K562 (cell line): ENCODE data around the gene SYK. TPM values are rescaled to one million over a fixed set of nuclear protein-coding genes. Genes with fewer than 3 reads are reported as not detected.
A peak's percentile ranks its signal among the peaks of the same experiment; 100 is the strongest.

Experiments used
- ATAC-seq: fragments of 200-7000 bp; cut with Tn5 transposase; 3 replicates; pipeline ENCODE4 v1.9.1; 2020; ENCODE audit warnings: moderate library complexity
- BruUV-seq: library from RNA; stranded (reverse); fragments of 400-500 nt; replicated peaks from 2 replicates; lab custom pipeline; 2021; lab: Mats Ljungman, UMichigan
- CTCF ChIA-PET: fragments of 300-600 bp; formaldehyde crosslinking; extraction: SDS; loops from one replicate; lab custom pipeline; 2021; ENCODE audit warnings: low intra/inter-chr PET ratio; lab: Yijun Ruan, JAX
- POLR2A ChIA-PET: fragments of 300-600, 350-650 bp; sonication (Branson Sonifier 250); formaldehyde crosslinking; extraction: SDS; loops from one replicate; lab custom pipeline; 2021; ENCODE audit warnings: antibody characterized with exemption, inconsistent platforms; lab: Yijun Ruan, JAX
- DNase-seq, 4 experiments: peaks; one replicate each; pipeline versions ENCODE4 v3.0.0 to v3.0.0-alpha.2; 2011 to 2018; ENCODE audit warnings: low spot score in 3 of 4, mixed read lengths in 3 of 4; ENCODE audit errors: extremely low read depth in 1 of 4
- FAIRE-seq: peaks from 2 replicates; lab custom pipeline; 2011; peaks lifted over from hg19 to GRCh38; lab: Jason Lieb, UNC
- H2AFZ ChIP-seq: 2 replicates; pipeline ENCODE4 v1.6.0; 2011; ENCODE audit warnings: low read depth, low read length, control low read depth, inconsistent platforms
- H3K27ac ChIP-seq: fragments of 200-600 bp; 3 replicates; pipeline ENCODE4 v1.8.0; 2011; ENCODE audit warnings: low read depth, mild to moderate bottlenecking, control low read depth, inconsistent platforms, low read length, moderate library complexity, mixed read lengths; ENCODE audit errors: extremely low read depth
- H3K27me3 ChIP-seq, 2 experiments: fragments of 300-600 bp in 1 of 2; 2 replicates in 1 of 2; 3 replicates in 1 of 2; pipeline versions ENCODE4 v1.6.0 to v1.8.0; 2011; ENCODE audit warnings: inconsistent platforms in 2 of 2, low read length in 2 of 2, mild to moderate bottlenecking in 1 of 2, mixed read lengths in 1 of 2, moderate library complexity in 1 of 2; ENCODE audit not compliant: control insufficient read depth in 2 of 2, insufficient read depth in 2 of 2
- H3K36me3 ChIP-seq: fragments of 300-600 bp; 3 replicates; pipeline ENCODE4 v1.8.0; 2011; ENCODE audit warnings: mild to moderate bottlenecking, low read length, inconsistent platforms; ENCODE audit not compliant: control insufficient read depth, insufficient read depth
- H3K4me1 ChIP-seq, 2 experiments: fragments of 200-600 bp in 1 of 2; replicated peaks in 1 of 2; 2 replicates in 1 of 2; 3 replicates in 1 of 2; pipeline versions ENCODE4 v1.5.1 to v1.8.0; 2011; ENCODE audit warnings: inconsistent platforms in 2 of 2, low read length in 2 of 2, mild to moderate bottlenecking in 1 of 2, mixed read lengths in 1 of 2, moderate library complexity in 1 of 2; ENCODE audit not compliant: control insufficient read depth in 2 of 2, insufficient read depth in 2 of 2
- H3K4me2 ChIP-seq: 2 replicates; pipeline ENCODE4 v1.6.1; 2011; ENCODE audit warnings: low read length, control low read depth, inconsistent platforms, mixed read lengths; ENCODE audit not compliant: insufficient read depth
- H3K4me3 ChIP-seq: fragments of 200-600 bp; sonication (generic), shearing (Covaris generic); 2 replicates; pipeline ENCODE4 v1.5.1; 2016; ENCODE audit warnings: control low read depth, inconsistent platforms
- H3K79me2 ChIP-seq: fragments of 200-600 bp; 3 replicates; pipeline ENCODE4 v1.8.0; 2011; ENCODE audit warnings: low read length, inconsistent platforms; ENCODE audit not compliant: control insufficient read depth, insufficient read depth
- H3K9ac ChIP-seq, 2 experiments: 2 replicates each; pipeline versions ENCODE4 v1.6.0 to v1.6.1; 2011; ENCODE audit warnings: low read depth in 2 of 2, low read length in 2 of 2, control low read depth in 1 of 2, inconsistent platforms in 1 of 2, mild to moderate bottlenecking in 1 of 2, mixed read lengths in 1 of 2; ENCODE audit not compliant: insufficient read depth in 1 of 2
- H3K9me1 ChIP-seq: one replicate; pipeline ENCODE4 v1.6.0; 2011; ENCODE audit warnings: inconsistent platforms, mild to moderate bottlenecking, low read length, moderate library complexity; ENCODE audit not compliant: control insufficient read depth, insufficient read depth
- H3K9me3 ChIP-seq: replicated peaks from 2 replicates; pipeline ENCODE4 v1.5.1; 2011; ENCODE audit warnings: low read depth, low read length, inconsistent platforms; ENCODE audit not compliant: control insufficient read depth, insufficient read depth
- H4K20me1 ChIP-seq: replicated peaks from 2 replicates; pipeline ENCODE4 v1.6.1; 2011; ENCODE audit warnings: low read length, inconsistent platforms, mixed read lengths; ENCODE audit not compliant: control insufficient read depth, insufficient read depth
- CCNT2 ChIP-seq: IDR thresholded peaks from 2 replicates; pipeline ENCODE4 v1.6.1; 2011; ENCODE audit warnings: borderline replicate concordance, low read depth, mild to moderate bottlenecking, moderate library complexity, mixed read lengths, low read length; ENCODE audit not compliant: insufficient read length; ENCODE audit errors: extremely low read depth
- KLF16 ChIP-seq: IDR thresholded peaks from 2 replicates; pipeline ENCODE4 v1.6.1; 2016; ENCODE audit warnings: antibody characterized with exemption
- MAZ ChIP-seq, 2 experiments: fragments of 450-650 bp in 1 of 2; sonication (generic) in 1 of 2; formaldehyde crosslinking; IDR thresholded peaks in 1 of 2; conservative IDR thresholded peaks in 1 of 2; 2 replicates each; pipeline versions ENCODE4 v1.4.0 to v1.5.0; 2020; ENCODE audit warnings: mild to moderate bottlenecking in 1 of 2, missing genetic modification reagents in 1 of 2
- RAD21 ChIP-seq, 2 experiments: fragments of 250-450 bp in 1 of 2; fragments of 450-650 bp in 1 of 2; sonication (Bioruptor Pico) in 1 of 2; formaldehyde crosslinking in 1 of 2; IDR thresholded peaks in 1 of 2; conservative IDR thresholded peaks in 1 of 2; 2 replicates each; pipeline versions ENCODE4 v1.4.0 to v1.8.0; 2020 to 2022; ENCODE audit warnings: mild to moderate bottlenecking in 2 of 2, moderate library complexity in 1 of 2
- RBM15 ChIP-seq: fragments of 200-400 bp; formaldehyde crosslinking; IDR thresholded peaks from 2 replicates; pipeline ENCODE4 v1.6.1; 2018; ENCODE audit warnings: mild to moderate bottlenecking, low read length, moderate library complexity; ENCODE audit not compliant: insufficient read depth
- ZKSCAN1 ChIP-seq: fragments of 150-350 bp; IDR thresholded peaks from 2 replicates; pipeline ENCODE4 v1.6.1; 2016; ENCODE audit warnings: low read depth, low read length
- WGBS: fragments of 100-300 bp; shearing (Covaris generic); methylation state at CpG from one replicate; pipeline ENCODE4 v1.1.6; 2016; ENCODE audit warnings: low coverage, mixed read lengths; ENCODE audit not compliant: insufficient coverage; ENCODE audit errors: missing lambda C conversion rate; 5-methylcytosine and 5-hydroxymethylcytosine counted together
- in situ Hi-C: fragments of 300-500 bp; cut with MboI; formaldehyde crosslinking; loops from 4 replicates; pipeline ENCODE4 v1.15.0; 2018; ENCODE audit warnings: inconsistent platforms, mixed read lengths
- intact Hi-C: fragments of 100-400 bp; cut with micrococcal nuclease; formaldehyde crosslinking; loops from 2 replicates; pipeline ENCODE4 v1.14.2; 2022
- polyA plus RNA-seq, 8 experiments: library from polyadenylated mRNA; depleted of rRNA in 4 of 8; stranded (reverse) in 5 of 8; unstranded in 3 of 8; fragments of >200 nt; fragmentation: Nextera tagmentation in 2 of 8; fragmentation: Illumina TruSeq in 1 of 8; extraction: Ambion mirVana in 2 of 8; extraction: Trizol in 1 of 8; gene quantifications; 2 replicates each; pipeline versions ENCODE4 v1.2.1 to v1.2.3, GENCODE V29; 2011 to 2014; ENCODE audit warnings: inconsistent platforms in 1 of 8, missing spikeins in 1 of 8
- total RNA-seq, 7 experiments: library from RNA; depleted of rRNA in 6 of 7; stranded (reverse); fragments of >200 nt in 6 of 7; fragmentation: Illumina TruSeq in 2 of 7; extraction: Trizol in 2 of 7; gene quantifications; 2 replicates each; pipeline versions ENCODE4 v1.2.1 to v1.2.3, GENCODE V29; 2011 to 2021; ENCODE audit warnings: low replicate concordance in 1 of 7
- TF ChIP-seq, protein P1 (sequence below), 2 experiments: fragments of 200-800 bp in 1 of 2; sonication (Bioruptor generic) in 1 of 2; sonication (generic) in 1 of 2; formaldehyde crosslinking in 1 of 2; IDR thresholded peaks in 1 of 2; conservative IDR thresholded peaks in 1 of 2; 2 replicates each; pipeline versions ENCODE4 v1.5.0 to v1.6.1; 2016 to 2020; ENCODE audit warnings: missing compliant biosample characterization in 1 of 2, missing genetic modification characterization in 1 of 2, missing genetic modification reagents in 1 of 2
- TF ChIP-seq, protein P2 (sequence below), 2 experiments: fragments of 450-650 bp; IDR thresholded peaks; 2 replicates each; pipeline ENCODE4 v1.6.1; 2016
- TF ChIP-seq, protein P3 (sequence below), 3 experiments: IDR thresholded peaks in 2 of 3; conservative IDR thresholded peaks in 1 of 3; 2 replicates each; pipeline ENCODE4 v1.5.1; 2011 to 2012; ENCODE audit warnings: low read length in 3 of 3, mild to moderate bottlenecking in 3 of 3, control low read depth in 2 of 3, improper control_type of control experiment in 1 of 3, inconsistent platforms in 1 of 3, low read depth in 1 of 3, mixed read lengths in 1 of 3, moderate library complexity in 1 of 3; ENCODE audit not compliant: insufficient read depth in 2 of 3

SYK gene
- total and polyA plus RNA-seq, 9 of the 15 experiments (the other 6 are each of a cell fraction or from before 2014, with no cell fraction given), result 3.9 to 32.7 (median 16.7) TPM

DNA sequence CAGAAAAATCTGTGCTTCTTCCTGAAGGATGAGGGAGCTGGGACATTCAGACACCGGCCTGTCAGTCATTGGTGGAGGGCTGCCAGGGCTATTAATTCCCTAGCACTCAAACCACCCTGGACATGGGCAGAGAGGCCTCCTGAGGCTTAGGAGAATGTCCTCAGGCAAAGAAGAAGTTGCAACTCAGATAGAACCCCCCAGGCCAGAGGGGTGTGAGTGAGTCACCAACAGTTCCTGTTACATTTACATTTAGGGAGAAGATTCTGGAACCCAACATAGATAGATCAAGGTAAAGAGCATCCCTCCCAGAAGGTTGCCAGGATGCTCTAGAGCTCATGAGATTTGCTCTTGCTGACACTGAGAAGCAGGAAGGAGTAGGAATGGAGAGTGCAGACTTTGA lies 29.2 kb upstream of the SYK start (continued):
- TF ChIP-seq RBM15 (no peak), MAZ (CRISPR knock-in tag; conservative IDR thresholded peaks at IDR 0.05 in 1 of 2, IDR thresholded peaks at IDR 0.05 in 1 of 2) (no peak), CCNT2 (no peak), ZKSCAN1 (no peak)
- TF ChIP-seq, protein P1, sequence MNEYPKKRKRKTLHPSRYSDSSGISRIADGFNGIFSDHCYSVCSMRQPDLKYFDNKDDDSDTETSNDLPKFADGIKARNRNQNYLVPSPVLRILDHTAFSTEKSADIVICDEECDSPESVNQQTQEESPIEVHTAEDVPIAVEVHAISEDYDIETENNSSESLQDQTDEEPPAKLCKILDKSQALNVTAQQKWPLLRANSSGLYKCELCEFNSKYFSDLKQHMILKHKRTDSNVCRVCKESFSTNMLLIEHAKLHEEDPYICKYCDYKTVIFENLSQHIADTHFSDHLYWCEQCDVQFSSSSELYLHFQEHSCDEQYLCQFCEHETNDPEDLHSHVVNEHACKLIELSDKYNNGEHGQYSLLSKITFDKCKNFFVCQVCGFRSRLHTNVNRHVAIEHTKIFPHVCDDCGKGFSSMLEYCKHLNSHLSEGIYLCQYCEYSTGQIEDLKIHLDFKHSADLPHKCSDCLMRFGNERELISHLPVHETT (CRISPR knock-in tag; conservative IDR thresholded peaks at IDR 0.05 in 1 of 2, IDR thresholded peaks at IDR 0.05 in 1 of 2), result no peak
- TF ChIP-seq, protein P2, sequence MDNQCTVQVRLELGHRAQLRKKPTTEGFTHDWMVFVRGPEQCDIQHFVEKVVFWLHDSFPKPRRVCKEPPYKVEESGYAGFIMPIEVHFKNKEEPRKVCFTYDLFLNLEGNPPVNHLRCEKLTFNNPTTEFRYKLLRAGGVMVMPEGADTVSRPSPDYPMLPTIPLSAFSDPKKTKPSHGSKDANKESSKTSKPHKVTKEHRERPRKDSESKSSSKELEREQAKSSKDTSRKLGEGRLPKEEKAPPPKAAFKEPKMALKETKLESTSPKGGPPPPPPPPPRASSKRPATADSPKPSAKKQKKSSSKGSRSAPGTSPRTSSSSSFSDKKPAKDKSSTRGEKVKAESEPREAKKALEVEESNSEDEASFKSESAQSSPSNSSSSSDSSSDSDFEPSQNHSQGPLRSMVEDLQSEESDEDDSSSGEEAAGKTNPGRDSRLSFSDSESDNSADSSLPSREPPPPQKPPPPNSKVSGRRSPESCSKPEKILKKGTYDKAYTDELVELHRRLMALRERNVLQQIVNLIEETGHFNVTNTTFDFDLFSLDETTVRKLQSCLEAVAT (IDR thresholded peaks at IDR 0.05), result no peak

DNA sequence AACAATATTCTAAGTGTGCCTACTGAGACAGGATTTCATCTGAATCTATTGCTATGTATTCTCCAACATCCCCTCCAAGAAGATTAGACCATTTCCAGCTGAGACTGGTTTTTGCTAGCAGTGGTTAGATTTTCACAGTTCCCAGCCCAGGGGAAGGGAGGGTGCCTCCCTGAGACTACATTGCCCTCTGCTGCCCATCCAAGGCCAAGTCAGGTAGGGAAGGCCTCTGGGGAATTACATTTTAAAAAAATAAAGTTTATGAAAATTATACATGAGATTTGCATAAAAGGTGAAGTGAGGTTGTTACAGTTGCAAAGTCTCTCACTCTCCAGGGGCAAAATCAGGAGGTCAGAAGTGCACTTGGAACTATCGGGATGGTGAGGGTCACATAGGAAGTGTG lies 28.0 kb upstream of the SYK start:
- H3K27ac ChIP-seq, result no peak overlapping the region
- H2AFZ ChIP-seq, result no peak overlapping the region
- BruUV-seq, result no TSS peak
- ATAC-seq (peak; percentile 71), FAIRE-seq (no peak), DNase-seq (peak in 3 of 4 experiments; percentile 9 to 17 (median 9))
- H3K9ac ChIP-seq, result no peak overlapping the region
- no peaks in the 10 kb centered on the region for H4K20me1 ChIP-seq
- intact Hi-C loops (loop anchor here (2.0 kb wide), 1 partner anchor 97 kb away; no protein-coding TSS in a partner anchor), in situ Hi-C loops (loop anchor here (25.0 kb wide), 1 partner anchor 636 kb away; no protein-coding TSS in a partner anchor)
- POLR2A ChIA-PET, result interaction anchor here (1.2 kb wide), 1 partner anchor 31 kb away, joined by 3 read pairs; no protein-coding TSS in a partner anchor
- CTCF ChIA-PET, result no interaction called here
- no peaks in the 10 kb centered on the region for H3K79me2 ChIP-seq
- no peaks in the 10 kb centered on the region for H3K9me1 ChIP-seq
- 0% methylated on average over 1 of the region's 1 CpG for WGBS
- H3K27me3 ChIP-seq, result no peaks in the 10 kb centered on the region
- no peak overlapping the region for H3K4me2 ChIP-seq
- no peaks in the 10 kb centered on the region for H3K4me1 ChIP-seq
- no peaks in the 10 kb centered on the region for H3K9me3 ChIP-seq
- no peak overlapping the region for H3K4me3 ChIP-seq
- H3K36me3 ChIP-seq, result no peaks in the 10 kb centered on the region
- peak; percentile 20 to 50; a peak in 2 of 4 replicates for TF ChIP-seq RAD21 (CRISPR knock-in tag; conservative IDR thresholded peaks at IDR 0.05 in 1 of 2, IDR thresholded peaks at IDR 0.05 in 1 of 2)
- TF ChIP-seq KLF16, result peak; percentile 81
- TF ChIP-seq, protein P3, sequence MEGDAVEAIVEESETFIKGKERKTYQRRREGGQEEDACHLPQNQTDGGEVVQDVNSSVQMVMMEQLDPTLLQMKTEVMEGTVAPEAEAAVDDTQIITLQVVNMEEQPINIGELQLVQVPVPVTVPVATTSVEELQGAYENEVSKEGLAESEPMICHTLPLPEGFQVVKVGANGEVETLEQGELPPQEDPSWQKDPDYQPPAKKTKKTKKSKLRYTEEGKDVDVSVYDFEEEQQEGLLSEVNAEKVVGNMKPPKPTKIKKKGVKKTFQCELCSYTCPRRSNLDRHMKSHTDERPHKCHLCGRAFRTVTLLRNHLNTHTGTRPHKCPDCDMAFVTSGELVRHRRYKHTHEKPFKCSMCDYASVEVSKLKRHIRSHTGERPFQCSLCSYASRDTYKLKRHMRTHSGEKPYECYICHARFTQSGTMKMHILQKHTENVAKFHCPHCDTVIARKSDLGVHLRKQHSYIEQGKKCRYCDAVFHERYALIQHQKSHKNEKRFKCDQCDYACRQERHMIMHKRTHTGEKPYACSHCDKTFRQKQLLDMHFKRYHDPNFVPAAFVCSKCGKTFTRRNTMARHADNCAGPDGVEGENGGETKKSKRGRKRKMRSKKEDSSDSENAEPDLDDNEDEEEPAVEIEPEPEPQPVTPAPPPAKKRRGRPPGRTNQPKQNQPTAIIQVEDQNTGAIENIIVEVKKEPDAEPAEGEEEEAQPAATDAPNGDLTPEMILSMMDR (IDR thresholded peaks at IDR 0.05 in 2 of 3, conservative IDR thresholded peaks at IDR 0.05 in 1 of 3; ENCODE audit: insufficient read depth in 2 of 3, low read depth in 1 of 3, low read length in 3 of 3), result peak; percentile 36 to 50 (median 45)
